Nephron progenitor cell (in vitro differentiated cells): ENCODE results near the gene KRTAP6-1.

Experiments
- DNase-seq: peaks from one replicate; pipeline ENCODE4 v3.0.0; 2021
- H3K27ac Mint-ChIP-seq: 2 replicates; pipeline ENCODE4 v1.8.0; 2021; ENCODE audit warnings: mild to moderate bottlenecking, moderate library complexity, mixed read lengths
- H3K27me3 Mint-ChIP-seq: 2 replicates; pipeline ENCODE4 v1.8.0; 2021; ENCODE audit warnings: mild to moderate bottlenecking, low read depth, mixed read lengths; ENCODE audit not compliant: poor library complexity
- H3K36me3 Mint-ChIP-seq: 2 replicates; pipeline ENCODE4 v1.8.0; 2021; ENCODE audit warnings: low read depth, mixed read lengths
- H3K4me1 Mint-ChIP-seq: 2 replicates; pipeline ENCODE4 v1.8.0; 2021; ENCODE audit warnings: mixed read lengths
- H3K4me3 Mint-ChIP-seq: 2 replicates; pipeline ENCODE4 v1.8.0; 2021; ENCODE audit warnings: mild to moderate bottlenecking, moderate library complexity, mixed read lengths
- H3K9me3 Mint-ChIP-seq: 2 replicates; pipeline ENCODE4 v1.8.0; 2021; ENCODE audit warnings: mild to moderate bottlenecking, moderate library complexity, mixed read lengths
- TF ChIP-seq, protein P1 (sequence below): fragments of 200-600 bp; sonication (generic); IDR thresholded peaks from 2 replicates; pipeline ENCODE4 v1.5.0; 2021; ENCODE audit warnings: antibody characterized with exemption

KRTAP6-1 gene

DNA sequence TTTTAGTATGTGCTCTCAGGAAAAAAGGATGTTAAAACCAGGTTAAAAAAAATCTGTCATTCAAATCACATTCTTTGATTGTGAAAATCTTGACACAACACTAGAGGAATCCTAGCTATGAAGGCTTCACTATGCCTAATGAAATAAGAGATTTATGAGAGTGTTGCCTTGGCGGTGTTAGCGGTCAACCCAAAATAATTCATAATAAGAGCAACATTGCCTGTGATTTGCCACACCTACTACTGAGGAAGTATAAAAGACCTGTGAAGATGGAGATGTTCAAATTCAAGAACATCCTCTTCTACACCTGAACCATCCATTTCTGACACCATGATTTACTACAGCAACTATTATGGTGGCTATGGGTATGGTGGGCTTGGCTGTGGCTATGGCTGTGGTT is 2.4 kb upstream of the KRTAP6-1 start, which contains the start of gene KRTAP20-1:
KRTAP20-1 (plus strand) TSS at position 301 of the 400 bp plus-strand sequence; CDS start at position 331, 30 bp downstream.
- peaks cover 9% of the 10 kb centered on the region for H3K9me3 Mint-ChIP-seq
- H3K27ac Mint-ChIP-seq, result no peak within 1 kb of the TSS
- no peaks in the 10 kb centered on the region for H3K36me3 Mint-ChIP-seq
- H3K4me3 Mint-ChIP-seq, result no peak within 1 kb of the TSS
- DNase-seq, result no peak
- TF ChIP-seq, protein P1, sequence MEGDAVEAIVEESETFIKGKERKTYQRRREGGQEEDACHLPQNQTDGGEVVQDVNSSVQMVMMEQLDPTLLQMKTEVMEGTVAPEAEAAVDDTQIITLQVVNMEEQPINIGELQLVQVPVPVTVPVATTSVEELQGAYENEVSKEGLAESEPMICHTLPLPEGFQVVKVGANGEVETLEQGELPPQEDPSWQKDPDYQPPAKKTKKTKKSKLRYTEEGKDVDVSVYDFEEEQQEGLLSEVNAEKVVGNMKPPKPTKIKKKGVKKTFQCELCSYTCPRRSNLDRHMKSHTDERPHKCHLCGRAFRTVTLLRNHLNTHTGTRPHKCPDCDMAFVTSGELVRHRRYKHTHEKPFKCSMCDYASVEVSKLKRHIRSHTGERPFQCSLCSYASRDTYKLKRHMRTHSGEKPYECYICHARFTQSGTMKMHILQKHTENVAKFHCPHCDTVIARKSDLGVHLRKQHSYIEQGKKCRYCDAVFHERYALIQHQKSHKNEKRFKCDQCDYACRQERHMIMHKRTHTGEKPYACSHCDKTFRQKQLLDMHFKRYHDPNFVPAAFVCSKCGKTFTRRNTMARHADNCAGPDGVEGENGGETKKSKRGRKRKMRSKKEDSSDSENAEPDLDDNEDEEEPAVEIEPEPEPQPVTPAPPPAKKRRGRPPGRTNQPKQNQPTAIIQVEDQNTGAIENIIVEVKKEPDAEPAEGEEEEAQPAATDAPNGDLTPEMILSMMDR, result no peak
- no peaks in the 10 kb centered on the region for H3K27me3 Mint-ChIP-seq
- no peaks in the 10 kb centered on the region for H3K4me1 Mint-ChIP-seq

DNA sequence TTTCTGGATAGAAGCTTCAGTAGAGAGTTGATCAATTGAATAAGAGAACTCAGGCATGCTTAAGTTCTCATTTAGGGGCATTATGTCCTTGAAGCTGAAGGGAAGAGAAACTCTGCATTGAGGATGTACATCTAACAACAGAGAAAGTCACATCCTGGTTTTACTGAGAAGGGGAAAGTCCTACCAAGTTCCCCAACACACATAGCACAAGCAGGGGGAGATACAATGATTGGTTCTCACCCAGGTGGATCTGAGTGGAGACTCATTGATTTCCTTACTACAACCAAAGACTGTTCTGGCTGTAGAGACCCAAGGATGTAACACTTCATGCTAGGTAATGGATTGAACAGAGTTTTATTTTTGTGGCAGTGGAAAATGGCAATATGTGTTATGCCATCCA is 1.5 kb upstream of the KRTAP6-1 start:
- Mint-ChIP-seq H3K9me3 (peaks cover 17% of the 10 kb centered on the region), H3K27ac (no peak overlapping the region), H3K4me3 (no peak overlapping the region), H3K4me1 (no peaks in the 10 kb centered on the region), H3K27me3 (peaks cover 2% of the 10 kb centered on the region), H3K36me3 (no peaks in the 10 kb centered on the region)
- TF ChIP-seq, protein P1, result no peak
- no peak for DNase-seq

DNA sequence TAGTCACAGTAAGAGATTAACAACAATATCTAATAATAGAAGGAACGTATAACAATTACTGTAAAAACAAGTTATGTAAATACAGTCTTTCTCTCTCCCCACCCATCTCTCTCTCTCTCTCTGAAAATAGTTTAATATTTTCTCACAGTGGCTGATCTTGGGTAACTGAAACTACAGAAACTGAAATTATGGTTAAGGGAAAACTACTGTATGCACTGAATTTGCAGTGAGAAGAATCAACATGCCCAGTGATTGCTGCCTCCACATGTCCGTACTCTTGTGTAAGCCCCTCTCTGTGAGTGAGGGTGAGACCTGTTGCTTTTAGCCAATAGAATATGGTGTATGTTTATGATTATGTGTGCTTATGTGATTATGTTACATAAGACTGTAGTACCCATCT is 1.6 kb downstream of the KRTAP6-1 start:
- TF ChIP-seq, protein P1, result no peak
- Mint-ChIP-seq H3K27me3 (peaks cover 4% of the 10 kb centered on the region), H3K36me3 (no peaks in the 10 kb centered on the region), H3K4me3 (no peak overlapping the region), H3K27ac (no peak overlapping the region), H3K9me3 (peaks cover 29% of the 10 kb centered on the region), H3K4me1 (no peaks in the 10 kb centered on the region)
- no peak for DNase-seq

DNA sequence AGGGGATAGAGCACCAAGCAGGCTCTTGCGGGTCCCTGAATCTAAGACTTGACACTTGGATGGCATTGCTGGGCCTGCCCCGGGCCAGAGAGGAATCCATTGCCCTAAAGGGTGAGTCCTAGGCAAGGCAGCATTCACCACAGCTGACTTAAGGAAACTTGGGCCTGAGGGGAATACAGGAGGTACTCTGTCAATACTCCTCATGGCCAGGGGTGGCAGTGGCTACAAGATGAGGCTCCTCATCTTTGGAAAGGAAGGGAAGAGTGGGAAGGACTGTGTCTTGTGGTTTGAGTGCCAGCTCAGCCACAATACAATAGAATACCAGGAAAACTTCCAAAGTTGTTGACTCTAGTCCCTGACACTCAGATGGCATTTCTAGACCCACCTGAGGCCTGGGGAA is 7.8 kb downstream of the KRTAP6-1 start:
- Mint-ChIP-seq H3K4me1 (no peaks in the 10 kb centered on the region), H3K9me3 (peaks cover 29% of the 10 kb centered on the region), H3K27ac (no peak overlapping the region), H3K4me3 (no peak overlapping the region), H3K27me3 (peaks cover 4% of the 10 kb centered on the region), H3K36me3 (no peaks in the 10 kb centered on the region)
- DNase-seq, result no peak
- TF ChIP-seq, protein P1, result no peak

DNA sequence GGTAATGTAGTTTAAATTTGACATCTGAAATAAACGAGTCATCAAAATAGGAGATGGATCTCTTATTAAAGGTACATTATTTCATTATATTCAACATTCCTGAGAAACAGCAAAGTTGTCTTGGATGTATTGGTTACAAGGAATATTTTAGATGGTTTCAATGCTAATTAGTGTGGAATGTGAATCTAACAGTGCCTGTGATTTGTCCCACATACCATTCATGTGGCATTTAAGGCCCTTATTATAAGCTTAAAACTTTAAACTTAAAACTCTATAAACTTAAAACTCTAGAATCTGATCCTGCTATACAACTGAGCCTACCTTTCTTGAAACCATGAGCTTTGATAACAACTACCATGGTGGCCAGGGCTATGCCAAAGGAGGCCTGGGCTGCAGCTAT is 12.9 kb downstream of the KRTAP6-1 start, which contains the start of gene KRTAP22-1:
KRTAP22-1 (plus strand) TSS at position 301 of the 400 bp plus-strand sequence.
- Mint-ChIP-seq H3K27me3 (no peaks in the 10 kb centered on the region), H3K4me3 (no peak within 1 kb of the TSS), H3K4me1 (no peaks in the 10 kb centered on the region), H3K27ac (no peak within 1 kb of the TSS), H3K9me3 (peaks cover 11% of the 10 kb centered on the region), H3K36me3 (no peaks in the 10 kb centered on the region)
- TF ChIP-seq, protein P1, result no peak
- no peak for DNase-seq

DNA sequence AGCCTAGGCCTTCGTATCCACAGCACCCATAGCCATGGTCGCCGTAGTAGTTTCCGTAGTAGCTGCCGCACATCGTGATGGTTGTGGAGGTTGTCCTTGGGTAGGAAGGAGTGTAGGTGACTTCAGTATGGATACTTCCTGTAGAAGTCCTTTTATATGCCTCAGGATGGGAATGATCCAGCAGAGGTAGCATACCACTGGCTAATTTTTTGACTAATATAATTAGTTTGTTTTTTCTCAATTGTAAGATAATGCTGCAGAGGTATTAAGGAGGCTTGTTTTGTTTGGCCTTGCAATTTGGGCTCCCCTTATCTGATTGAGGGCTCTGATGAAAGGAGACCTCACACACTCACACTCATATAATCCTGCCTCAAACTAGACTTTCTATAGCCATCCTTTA is 14.9 kb downstream of the KRTAP6-1 start, which contains the start of gene KRTAP6-2:
KRTAP6-2 (minus strand) TSS at position 101 of the 400 bp plus-strand sequence; CDS start at position 73, 28 bp downstream.
- H3K9me3 Mint-ChIP-seq, result peaks cover 7% of the 10 kb centered on the region
- H3K36me3 Mint-ChIP-seq, result no peaks in the 10 kb centered on the region
- no peak within 1 kb of the TSS for H3K4me3 Mint-ChIP-seq
- H3K27me3 Mint-ChIP-seq, result peaks cover 3% of the 10 kb centered on the region
- H3K4me1 Mint-ChIP-seq, result no peaks in the 10 kb centered on the region
- no peak for DNase-seq
- TF ChIP-seq, protein P1, result no peak
- H3K27ac Mint-ChIP-seq, result no peak within 1 kb of the TSS
